HAP-1 (cell line): Measurements from ENCODE around the gene BTNL2.
"Not testable (repeated sequence)": the region's sequence is repeated elsewhere in the genome, so short reads cannot be mapped to it uniquely, and the experiment has no call there.

Experiments
- DNase-seq, 2 experiments: peaks; one replicate each; pipeline ENCODE4 v3.0.0-alpha.2; 2016 to 2020; ENCODE audit warnings: low spot score in 2 of 2
- H3K27me3 ChIP-seq: fragments of 250-450 bp; sonication (Bioruptor Pico); 2 replicates; pipeline ENCODE4 v1.5.1; 2020; ENCODE audit warnings: low read depth, mild to moderate bottlenecking, moderate library complexity
- H3K36me3 ChIP-seq: fragments of 250-450 bp; sonication (Bioruptor Pico); replicated peaks from 2 replicates; pipeline ENCODE4 v1.5.1; 2020; ENCODE audit warnings: mild to moderate bottlenecking
- H3K4me1 ChIP-seq: fragments of 250-450 bp; sonication (Bioruptor Pico); 2 replicates; pipeline ENCODE4 v1.5.1; 2020; ENCODE audit warnings: mild to moderate bottlenecking
- H3K4me3 ChIP-seq: fragments of 250-450 bp; sonication (Bioruptor Pico); 2 replicates; pipeline ENCODE4 v1.5.1; 2020; ENCODE audit warnings: mild to moderate bottlenecking, moderate library complexity
- H3K9me3 ChIP-seq: fragments of 250-450 bp; sonication (Bioruptor Pico); 2 replicates; pipeline ENCODE4 v1.5.1; 2020; ENCODE audit warnings: mild to moderate bottlenecking, moderate library complexity
- in situ Hi-C: fragments of 300-500 bp; cut with MboI; formaldehyde crosslinking; loops from 3 replicates; pipeline ENCODE4 v1.14.3; 2020; ENCODE audit warnings: low sequenced_read_pairs, inconsistent platforms, mixed read lengths

The BTNL2 gene

DNA sequence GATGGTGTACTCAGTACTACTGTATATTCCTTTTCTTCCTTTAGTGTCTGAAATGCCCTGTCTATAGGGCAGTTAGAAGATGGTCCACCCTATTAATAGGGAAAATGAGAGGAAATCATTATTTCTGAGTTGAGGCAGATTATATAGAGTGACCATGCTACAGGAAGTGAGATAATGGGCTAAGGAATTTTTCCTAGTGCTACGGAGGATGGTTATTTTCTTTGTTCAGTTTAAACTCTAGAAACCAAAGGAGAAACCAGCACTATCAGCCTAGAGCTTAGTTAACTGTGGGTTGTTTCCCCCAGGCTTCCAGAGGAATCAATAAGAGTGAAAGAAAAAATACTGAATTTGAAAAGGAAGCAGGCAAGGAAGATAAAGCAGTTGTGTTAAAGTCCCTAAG is 35.8 kb downstream of the BTNL2 start:
- no peaks in the 10 kb centered on the region for H3K9me3 ChIP-seq
- DNase-seq = no peak
- no peaks in the 10 kb centered on the region for H3K36me3 ChIP-seq
- in situ Hi-C loops = no loop called here
- H3K4me1 ChIP-seq = no peaks in the 10 kb centered on the region
- peaks cover 7% of the 10 kb centered on the region; the same call in 1 of the 2 replicates for H3K27me3 ChIP-seq
- H3K4me3 ChIP-seq = no peak overlapping the region

DNA sequence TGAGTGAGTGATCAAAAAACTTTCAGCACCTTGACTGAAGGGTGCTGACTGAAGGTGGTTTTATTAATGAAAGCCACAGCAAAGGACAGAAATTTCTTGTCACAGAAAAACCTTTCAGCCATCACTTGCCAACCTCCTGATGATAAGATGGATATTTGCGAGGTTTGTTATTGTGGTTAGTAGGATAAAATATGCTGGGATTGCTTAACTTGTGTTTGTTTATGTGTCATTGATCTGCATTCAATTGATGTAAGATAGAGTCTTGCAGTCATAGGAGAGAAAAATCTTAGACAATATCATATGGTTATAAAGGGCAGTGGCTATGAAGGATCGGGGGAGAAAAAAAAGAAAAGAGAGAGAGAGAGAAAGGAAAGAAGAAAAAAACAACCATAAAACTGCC is 36.5 kb downstream of the BTNL2 start:
- no peaks in the 10 kb centered on the region for H3K9me3 ChIP-seq
- in situ Hi-C loops = no loop called here
- no peaks in the 10 kb centered on the region for H3K4me1 ChIP-seq
- no peak for DNase-seq
- H3K36me3 ChIP-seq = no peaks in the 10 kb centered on the region
- H3K27me3 ChIP-seq = peaks cover 10% of the 10 kb centered on the region; the same call in 1 of the 2 replicates
- H3K4me3 ChIP-seq = no peak overlapping the region

DNA sequence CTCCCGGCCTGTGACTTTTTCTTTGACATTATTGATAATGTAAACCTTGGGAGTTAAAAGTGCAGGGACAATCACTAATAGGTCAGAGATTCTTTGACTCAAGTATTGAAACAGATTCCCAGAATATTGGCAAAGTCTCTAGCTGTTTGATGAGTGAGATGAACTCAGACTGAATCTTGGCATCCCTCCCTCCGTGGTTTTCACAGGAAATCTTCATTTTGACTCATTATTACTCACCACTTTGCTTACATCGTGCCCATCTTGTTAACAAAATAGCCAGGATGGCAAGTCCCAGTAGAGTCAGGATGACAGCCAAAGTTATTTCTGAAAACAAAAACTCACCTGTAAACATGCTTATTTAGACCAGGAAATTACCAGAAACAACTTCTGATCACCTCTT is 37.3 kb downstream of the BTNL2 start:
- no peaks in the 10 kb centered on the region for H3K36me3 ChIP-seq
- in situ Hi-C loops = no loop called here
- H3K4me3 ChIP-seq = no peak overlapping the region
- no peaks in the 10 kb centered on the region for H3K4me1 ChIP-seq
- H3K9me3 ChIP-seq = no peaks in the 10 kb centered on the region
- DNase-seq = no peak
- peaks cover 11% of the 10 kb centered on the region; the same call in 1 of the 2 replicates for H3K27me3 ChIP-seq

DNA sequence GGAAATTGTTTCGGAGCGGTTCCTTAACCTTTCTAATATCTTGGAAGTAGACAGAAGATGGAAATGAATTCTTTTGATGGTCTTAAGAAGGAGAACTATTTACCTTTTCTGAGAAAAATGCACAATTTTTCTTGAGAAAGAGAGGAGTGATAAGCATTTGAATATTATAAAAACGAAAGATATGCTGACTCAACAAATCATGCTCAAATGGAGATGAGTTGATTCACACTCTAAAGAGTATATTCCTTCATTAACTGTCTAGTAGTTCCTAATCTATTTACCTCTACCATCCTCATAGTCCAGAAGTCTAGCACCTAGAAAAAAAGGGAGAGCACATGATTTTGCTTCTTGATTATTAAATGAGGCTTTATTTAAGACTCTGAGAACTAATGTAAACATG is 39.3 kb downstream of the BTNL2 start:
- H3K9me3 ChIP-seq = no peaks in the 10 kb centered on the region
- in situ Hi-C loops = no loop called here
- H3K36me3 ChIP-seq = no peaks in the 10 kb centered on the region
- H3K4me1 ChIP-seq = no peaks in the 10 kb centered on the region
- H3K27me3 ChIP-seq = peaks cover 11% of the 10 kb centered on the region; the same call in 1 of the 2 replicates
- H3K4me3 ChIP-seq = no peak overlapping the region
- DNase-seq = no peak

DNA sequence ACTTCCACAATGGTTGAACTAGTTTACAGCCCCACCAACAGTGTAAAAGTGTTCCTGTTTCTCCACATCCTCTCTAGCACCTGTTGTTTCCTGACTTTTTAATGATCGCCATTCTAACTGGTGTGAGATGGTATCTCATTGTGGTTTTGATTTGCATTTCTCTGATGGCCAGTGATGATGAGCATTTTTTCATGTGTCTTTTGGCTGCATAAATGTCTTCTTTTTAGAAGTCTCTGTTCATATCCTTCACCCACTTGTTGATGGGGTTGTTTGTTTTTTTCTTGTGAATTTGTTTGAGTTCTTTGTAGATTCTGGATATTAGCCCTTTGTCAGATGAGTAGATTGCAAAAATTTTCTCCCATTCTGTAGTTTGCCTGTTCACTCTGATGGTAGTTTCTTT is 47.8 kb downstream of the BTNL2 start:
- H3K27me3 ChIP-seq, in situ Hi-C loops, H3K9me3 ChIP-seq, H3K36me3 ChIP-seq, DNase-seq, H3K4me3 ChIP-seq, H3K4me1 ChIP-seq: not testable (repeated sequence)

DNA sequence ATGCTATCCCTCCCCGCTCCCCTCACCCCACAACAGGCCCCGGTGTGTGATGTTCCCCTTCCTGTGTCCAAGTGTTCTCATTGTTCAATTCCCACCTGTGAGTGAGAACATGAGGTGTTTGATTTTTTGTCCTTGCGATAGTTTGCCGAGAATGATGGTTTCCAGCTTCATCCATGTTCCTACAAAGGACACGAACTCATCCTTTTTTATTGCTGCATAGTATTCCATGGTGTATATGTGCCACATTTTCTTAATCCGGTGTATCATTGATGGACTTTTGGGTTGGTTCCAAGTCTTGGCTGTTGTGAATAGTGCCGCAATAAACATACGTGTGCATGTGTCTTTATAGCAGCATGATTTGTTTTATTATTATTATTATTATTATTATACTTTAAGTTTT is 48.4 kb downstream of the BTNL2 start:
- DNase-seq, in situ Hi-C loops, H3K36me3 ChIP-seq, H3K4me1 ChIP-seq, H3K9me3 ChIP-seq, H3K27me3 ChIP-seq, H3K4me3 ChIP-seq: not testable (repeated sequence)

DNA sequence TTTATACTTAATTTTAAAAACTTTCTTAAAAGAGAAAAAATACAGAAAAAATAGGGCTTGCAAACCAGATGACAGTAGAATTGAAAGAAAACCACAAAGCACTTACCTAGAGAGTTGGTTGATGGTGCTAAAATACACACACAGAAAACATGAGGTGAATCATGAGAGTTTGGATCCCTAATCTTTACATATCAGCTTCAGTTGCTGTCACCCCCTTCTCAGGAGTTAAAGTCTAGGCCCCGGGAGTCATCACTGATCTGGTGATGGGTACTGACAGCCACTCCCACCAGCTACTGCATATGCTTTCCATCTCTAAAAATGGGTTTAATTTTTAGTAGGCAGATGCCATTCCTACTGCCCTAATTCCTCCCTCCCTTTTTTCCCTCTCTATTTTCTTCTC is 52.0 kb downstream of the BTNL2 start:
- Histone ChIP-seq H3K36me3 (no peaks in the 10 kb centered on the region), H3K9me3 (no peaks in the 10 kb centered on the region), H3K4me3 (no peak overlapping the region), H3K27me3 (no peaks in the 10 kb centered on the region), H3K4me1 (no peaks in the 10 kb centered on the region)
- no peak for DNase-seq
- in situ Hi-C loops = no loop called here

DNA sequence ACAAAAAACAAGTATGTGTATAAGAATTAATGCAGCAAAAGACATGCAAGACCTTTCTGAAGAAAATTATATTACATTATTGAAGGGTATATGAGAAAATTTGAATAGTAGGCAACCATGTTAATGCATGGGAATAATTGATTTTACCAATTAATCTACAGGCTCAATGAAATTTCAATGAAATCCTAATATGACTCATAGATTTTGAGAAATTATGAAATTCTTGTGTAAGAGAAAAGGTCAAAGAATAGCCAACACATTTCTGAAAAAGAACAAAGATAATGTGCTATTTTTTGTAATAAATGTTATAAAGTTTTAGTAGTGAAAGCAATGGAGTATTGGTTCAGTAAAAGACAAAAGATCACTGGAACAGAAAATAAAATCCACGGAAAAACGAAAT is 53.6 kb downstream of the BTNL2 start:
- in situ Hi-C loops = no loop called here
- Histone ChIP-seq H3K36me3 (no peaks in the 10 kb centered on the region), H3K9me3 (no peaks in the 10 kb centered on the region), H3K4me1 (no peaks in the 10 kb centered on the region), H3K27me3 (0 out of 2 replicates have a peak, but pooled peaks cover 1% of the 10 kb centered on the region), H3K4me3 (no peak overlapping the region)
- no peak for DNase-seq
